SK-N-SH treated with all-trans-retinoic acid at 6 μM for 48 hours (cell line): ENCODE data around the gene CKM.

Source experiments
- ARNTL ChIP-seq: fragments of 450-650 bp; formaldehyde crosslinking; IDR thresholded peaks from 2 replicates; pipeline ENCODE4 v1.5.0; 2020; ENCODE audit warnings: low read depth, mild to moderate bottlenecking, moderate library complexity, borderline replicate concordance
- CSDC2 ChIP-seq: fragments of 250-450 bp; sonication (Bioruptor Pico); IDR thresholded peaks from 2 replicates; pipeline ENCODE4 v1.5.0; 2020; ENCODE audit warnings: mild to moderate bottlenecking, moderate library complexity
- CSRNP3 ChIP-seq: fragments of 250-450 bp; sonication (Bioruptor Pico); IDR thresholded peaks from 2 replicates; pipeline ENCODE4 v1.5.1; 2021; ENCODE audit warnings: mild to moderate bottlenecking, moderate library complexity
- ESRRG ChIP-seq: fragments of 250-450 bp; sonication (Bioruptor Pico); IDR thresholded peaks from 2 replicates; pipeline ENCODE4 v1.6.1; 2021; ENCODE audit warnings: mild to moderate bottlenecking
- RARB ChIP-seq: fragments of 250-450 bp; sonication (Bioruptor Pico); IDR thresholded peaks from 2 replicates; pipeline ENCODE4 v1.8.0; 2021; ENCODE audit warnings: mild to moderate bottlenecking, moderate library complexity
- TCF4 ChIP-seq: fragments of 250-450 bp; sonication (Bioruptor Pico); IDR thresholded peaks from 2 replicates; pipeline ENCODE4 v1.8.0; 2021; ENCODE audit warnings: mild to moderate bottlenecking, moderate library complexity, borderline replicate concordance
- TOX ChIP-seq: fragments of 250-450 bp; sonication (Bioruptor Pico); IDR thresholded peaks from 2 replicates; pipeline ENCODE4 v1.8.0; 2021; ENCODE audit warnings: mild to moderate bottlenecking, moderate library complexity, borderline replicate concordance
- ZNF565 ChIP-seq: fragments of 450-650 bp; formaldehyde crosslinking; conservative IDR thresholded peaks from 2 replicates; pipeline ENCODE4 v1.5.0; 2020; ENCODE audit warnings: low read depth, mild to moderate bottlenecking, moderate library complexity
- ZNF8 ChIP-seq: fragments of 450-650 bp; formaldehyde crosslinking; IDR thresholded peaks from 2 replicates; pipeline ENCODE4 v1.5.0; 2020; ENCODE audit warnings: mild to moderate bottlenecking, moderate library complexity
- TF ChIP-seq, protein P1 (sequence below): fragments of 250-450 bp; sonication (Bioruptor Pico); IDR thresholded peaks from 2 replicates; pipeline ENCODE4 v1.8.0; 2020; ENCODE audit warnings: mild to moderate bottlenecking, moderate library complexity, borderline replicate concordance

DNA sequence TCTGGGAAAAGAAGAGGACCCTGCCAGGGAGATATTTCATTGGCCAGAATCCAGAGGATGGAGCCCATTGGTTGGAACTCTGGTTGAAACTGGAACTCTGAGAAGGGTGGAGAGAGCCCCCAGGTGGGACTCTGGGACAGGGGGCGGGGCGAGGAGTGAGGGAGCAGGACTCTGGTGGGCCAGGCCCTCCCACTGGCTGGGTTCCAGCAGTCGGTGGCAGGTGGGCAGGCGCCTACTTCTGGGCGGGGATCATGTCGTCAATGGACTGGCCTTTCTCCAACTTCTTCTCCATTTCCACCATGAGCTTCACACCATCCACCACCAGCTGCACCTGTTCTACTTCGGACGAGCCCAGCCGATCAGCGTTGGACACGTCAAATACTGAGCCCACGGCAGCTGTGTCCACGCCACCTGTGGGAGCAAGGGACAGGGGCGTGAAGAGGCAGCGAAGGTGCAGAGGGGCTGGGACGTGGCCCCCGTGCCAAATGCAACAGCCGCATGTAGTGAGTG is 16.1 kb downstream of the CKM start:
- TF ChIP-seq, protein P1, sequence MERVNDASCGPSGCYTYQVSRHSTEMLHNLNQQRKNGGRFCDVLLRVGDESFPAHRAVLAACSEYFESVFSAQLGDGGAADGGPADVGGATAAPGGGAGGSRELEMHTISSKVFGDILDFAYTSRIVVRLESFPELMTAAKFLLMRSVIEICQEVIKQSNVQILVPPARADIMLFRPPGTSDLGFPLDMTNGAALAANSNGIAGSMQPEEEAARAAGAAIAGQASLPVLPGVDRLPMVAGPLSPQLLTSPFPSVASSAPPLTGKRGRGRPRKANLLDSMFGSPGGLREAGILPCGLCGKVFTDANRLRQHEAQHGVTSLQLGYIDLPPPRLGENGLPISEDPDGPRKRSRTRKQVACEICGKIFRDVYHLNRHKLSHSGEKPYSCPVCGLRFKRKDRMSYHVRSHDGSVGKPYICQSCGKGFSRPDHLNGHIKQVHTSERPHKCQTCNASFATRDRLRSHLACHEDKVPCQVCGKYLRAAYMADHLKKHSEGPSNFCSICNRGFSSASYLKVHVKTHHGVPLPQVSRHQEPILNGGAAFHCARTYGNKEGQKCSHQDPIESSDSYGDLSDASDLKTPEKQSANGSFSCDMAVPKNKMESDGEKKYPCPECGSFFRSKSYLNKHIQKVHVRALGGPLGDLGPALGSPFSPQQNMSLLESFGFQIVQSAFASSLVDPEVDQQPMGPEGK (CRISPR knock-in tag), result no peak
- no peak for TF ChIP-seq TCF4 (CRISPR knock-in tag)
- no peak for TF ChIP-seq CSDC2 (CRISPR knock-in tag)
- TF ChIP-seq RARB, result no peak
- no peak for TF ChIP-seq ZNF565 (CRISPR knock-in tag)
- no peak for TF ChIP-seq ZNF8 (CRISPR knock-in tag)
- TF ChIP-seq ESRRG (CRISPR knock-in tag), result no peak
- no peak for TF ChIP-seq ARNTL (CRISPR knock-in tag)
- no peak for TF ChIP-seq CSRNP3
- no peak for TF ChIP-seq TOX (CRISPR knock-in tag)
